GM21447 (cell line): Measurements from ENCODE around the gene TMEM43.

Experiments
- ATAC-seq: cut with Tn5 transposase; IDR thresholded peaks from one replicate; pipeline ENCODE4 v1.9.1; 2021; ENCODE audit not compliant: unreplicated experiment

TMEM43 gene

GRCh38 chr3:14121859-14122258 lies 3.0 kb upstream of the TMEM43 start:
- no peak for ATAC-seq

- no peak for ATAC-seq
These were observed 2.6 kb upstream of the TMEM43 start for GRCh38 chr3:14122301-14122700.

GRCh38 chr3:14123308-14124222 lies 1.3 kb upstream of the TMEM43 start:
- ATAC-seq = no peak

- ATAC-seq = peak; percentile 56
These were observed 633 bp upstream of the TMEM43 start for GRCh38 chr3:14124223-14124614.

- ATAC-seq = peak; percentile 20
These were observed 553 bp downstream of the TMEM43 start for GRCh38 chr3:14125193-14126016.

GRCh38 chr3:14126017-14126886 lies 1.4 kb downstream of the TMEM43 start:
- no peak for ATAC-seq

GRCh38 chr3:14126887-14127505 lies 2.1 kb downstream of the TMEM43 start:
- ATAC-seq = no peak

- no peak for ATAC-seq
These were observed 2.8 kb downstream of the TMEM43 start for GRCh38 chr3:14127516-14128161.

GRCh38 chr3:14128724-14129123 lies 3.9 kb downstream of the TMEM43 start:
- no peak for ATAC-seq

- no peak for ATAC-seq
These were observed 4.4 kb downstream of the TMEM43 start for GRCh38 chr3:14129296-14129695.

GRCh38 chr3:14130230-14130629 lies 5.4 kb downstream of the TMEM43 start:
- ATAC-seq = no peak

GRCh38 chr3:14130707-14131106 lies 5.9 kb downstream of the TMEM43 start:
- no peak for ATAC-seq

GRCh38 chr3:14131134-14131533 lies 6.3 kb downstream of the TMEM43 start:
- ATAC-seq = no peak

GRCh38 chr3:14132120-14132519 lies 7.3 kb downstream of the TMEM43 start:
- no peak for ATAC-seq

- ATAC-seq = no peak
These were observed 7.8 kb downstream of the TMEM43 start for GRCh38 chr3:14132689-14133088.

- ATAC-seq = no peak
These were observed 8.4 kb downstream of the TMEM43 start for GRCh38 chr3:14133188-14133800.

- no peak for ATAC-seq
These were observed 9.0 kb downstream of the TMEM43 start for GRCh38 chr3:14133876-14134275.

- no peak for ATAC-seq
These were observed 9.4 kb downstream of the TMEM43 start for GRCh38 chr3:14134291-14134690.

- no peak for ATAC-seq
These were observed 10.7 kb downstream of the TMEM43 start for GRCh38 chr3:14135581-14135980.

GRCh38 chr3:14137004-14137403 lies 12.2 kb downstream of the TMEM43 start:
- ATAC-seq = no peak
